Caco-2 (cell line): ENCODE measurements around the gene EBNA1BP2. TPM values are rescaled to one million over a fixed set of nuclear protein-coding genes. Genes with fewer than 3 reads are reported as not detected.
"Not testable (repeated sequence)": the region's sequence is repeated elsewhere in the genome, so short reads cannot be mapped to it uniquely, and the experiment has no call there.

ENCODE experiments used
- BruUV-seq: library from RNA; stranded (reverse); fragments of 400-500 nt; replicated peaks from 2 replicates; lab custom pipeline; 2021; lab: Mats Ljungman, UMichigan
- CTCF ChIA-PET: fragments of 300-600 bp; sonication (Branson Sonifier 250); formaldehyde crosslinking; loops from one replicate; lab custom pipeline; 2022; ENCODE audit warnings: antibody characterized with exemption; lab: Charles Lee
- POLR2A ChIA-PET: fragments of 300-600 bp; sonication (Branson Sonifier 250); formaldehyde crosslinking; loops from one replicate; lab custom pipeline; 2022; ENCODE audit warnings: antibody characterized with exemption; lab: Charles Lee
- DNase-seq, 2 experiments: peaks; one replicate each; pipeline versions ENCODE4 v3.0.0 to v3.0.0-alpha.2; 2020 to 2022
- H3K27me3 ChIP-seq: replicated peaks from 2 replicates; pipeline ENCODE4 v1.6.0; 2011; ENCODE audit warnings: low read length; ENCODE audit not compliant: control insufficient read depth, insufficient read depth
- H3K36me3 ChIP-seq: 2 replicates; pipeline ENCODE4 v1.5.1; 2011; ENCODE audit warnings: low read length; ENCODE audit not compliant: control insufficient read depth, insufficient read depth
- H3K4me1 ChIP-seq: fragments of 250-450 bp; sonication (Bioruptor Pico); 2 replicates; pipeline ENCODE4 v1.5.1; 2020; ENCODE audit warnings: mild to moderate bottlenecking
- H3K4me3 ChIP-seq: 2 replicates; pipeline ENCODE4 v1.5.1; 2011; ENCODE audit warnings: low read depth, mild to moderate bottlenecking, control low read depth, low read length
- H3K9me3 ChIP-seq: fragments of 250-450 bp; sonication (Bioruptor Pico); 2 replicates; pipeline ENCODE4 v1.5.1; 2020; ENCODE audit warnings: mild to moderate bottlenecking, moderate library complexity
- H3K27ac Mint-ChIP-seq: one replicate; pipeline ENCODE4 v1.8.0; 2022; ENCODE audit warnings: mixed read lengths; ENCODE audit not compliant: unreplicated experiment
- H3K27me3 Mint-ChIP-seq: one replicate; pipeline ENCODE4 v1.8.0; 2022; ENCODE audit warnings: mixed read lengths; ENCODE audit not compliant: insufficient read depth, unreplicated experiment
- H3K36me3 Mint-ChIP-seq: one replicate; pipeline ENCODE4 v1.8.0; 2022; ENCODE audit warnings: mild to moderate bottlenecking, mixed read lengths; ENCODE audit not compliant: insufficient read depth, unreplicated experiment
- H3K4me1 Mint-ChIP-seq: one replicate; pipeline ENCODE4 v1.8.0; 2022; ENCODE audit warnings: low read depth, mixed read lengths; ENCODE audit not compliant: unreplicated experiment
- H3K4me3 Mint-ChIP-seq: one replicate; pipeline ENCODE4 v1.8.0; 2022; ENCODE audit warnings: mild to moderate bottlenecking, moderate library complexity, mixed read lengths; ENCODE audit not compliant: unreplicated experiment
- H3K9me3 Mint-ChIP-seq: one replicate; pipeline ENCODE4 v1.8.0; 2022; ENCODE audit warnings: mixed read lengths; ENCODE audit not compliant: unreplicated experiment
- intact Hi-C: fragments of 100-400 bp; cut with micrococcal nuclease; formaldehyde crosslinking; loops from one replicate; pipeline ENCODE4 v1.10.0; 2022; ENCODE audit not compliant: unreplicated experiment
- total RNA-seq: library from RNA; stranded (reverse); gene quantifications from 2 replicates; pipeline ENCODE4 v1.2.3, GENCODE V29; 2022
- TF ChIP-seq, protein P1 (sequence below), 2 experiments: fragments of 200-600 bp in 1 of 2; IDR thresholded peaks; 1 replicate in 1 of 2; 2 replicates in 1 of 2; pipeline versions ENCODE4 v1.5.1 to v1.8.0; 2011 to 2022; ENCODE audit warnings: antibody characterized with exemption in 1 of 2, control low read depth in 1 of 2, inconsistent platforms in 1 of 2, low read depth in 1 of 2, low read length in 1 of 2, mild to moderate bottlenecking in 1 of 2, moderate library complexity in 1 of 2; ENCODE audit not compliant: insufficient read depth in 1 of 2, severe bottlenecking in 1 of 2, unreplicated experiment in 1 of 2

Gene EBNA1BP2
- total RNA-seq, 1 experiment from 2014 or later, result 56.3 TPM

DNA sequence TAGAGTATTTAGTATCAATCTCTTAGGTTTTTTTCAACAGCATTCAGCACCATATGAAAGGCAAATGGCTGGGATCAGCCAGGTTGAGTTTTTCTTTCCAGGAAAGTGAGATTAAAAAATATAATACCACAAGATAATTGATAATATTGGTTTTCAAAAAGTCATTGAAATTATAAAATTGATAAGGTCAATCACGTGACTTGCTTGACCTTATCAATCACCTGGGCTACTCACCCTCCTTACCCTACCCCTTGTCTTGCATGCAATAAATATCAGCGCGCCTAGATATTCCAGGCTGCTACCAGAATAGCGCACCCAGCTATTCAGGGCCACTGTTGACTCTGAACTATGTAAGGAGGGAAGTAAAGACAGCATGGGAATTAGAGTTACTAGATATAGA lies 31.5 kb downstream of the EBNA1BP2 start:
- no peak for DNase-seq
- Mint-ChIP-seq H3K27me3 (no peaks in the 10 kb centered on the region), H3K36me3 (peaks cover 11% of the 10 kb centered on the region), H3K27ac (no peak overlapping the region), H3K4me3 (no peak overlapping the region), H3K9me3 (no peaks in the 10 kb centered on the region), H3K4me1 (peaks cover 7% of the 10 kb centered on the region)
- Histone ChIP-seq H3K4me1 (no peaks in the 10 kb centered on the region), H3K4me3 (no peak overlapping the region), H3K9me3 (no peaks in the 10 kb centered on the region), H3K36me3 (no peaks in the 10 kb centered on the region; the same call in 1 of the 2 replicates), H3K27me3 (no peaks in the 10 kb centered on the region)
- TF ChIP-seq, protein P1, sequence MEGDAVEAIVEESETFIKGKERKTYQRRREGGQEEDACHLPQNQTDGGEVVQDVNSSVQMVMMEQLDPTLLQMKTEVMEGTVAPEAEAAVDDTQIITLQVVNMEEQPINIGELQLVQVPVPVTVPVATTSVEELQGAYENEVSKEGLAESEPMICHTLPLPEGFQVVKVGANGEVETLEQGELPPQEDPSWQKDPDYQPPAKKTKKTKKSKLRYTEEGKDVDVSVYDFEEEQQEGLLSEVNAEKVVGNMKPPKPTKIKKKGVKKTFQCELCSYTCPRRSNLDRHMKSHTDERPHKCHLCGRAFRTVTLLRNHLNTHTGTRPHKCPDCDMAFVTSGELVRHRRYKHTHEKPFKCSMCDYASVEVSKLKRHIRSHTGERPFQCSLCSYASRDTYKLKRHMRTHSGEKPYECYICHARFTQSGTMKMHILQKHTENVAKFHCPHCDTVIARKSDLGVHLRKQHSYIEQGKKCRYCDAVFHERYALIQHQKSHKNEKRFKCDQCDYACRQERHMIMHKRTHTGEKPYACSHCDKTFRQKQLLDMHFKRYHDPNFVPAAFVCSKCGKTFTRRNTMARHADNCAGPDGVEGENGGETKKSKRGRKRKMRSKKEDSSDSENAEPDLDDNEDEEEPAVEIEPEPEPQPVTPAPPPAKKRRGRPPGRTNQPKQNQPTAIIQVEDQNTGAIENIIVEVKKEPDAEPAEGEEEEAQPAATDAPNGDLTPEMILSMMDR (IDR thresholded peaks at IDR 0.05; ENCODE audit: insufficient read depth in 1 of 2, low read depth in 1 of 2, low read length in 1 of 2, severe bottlenecking in 1 of 2, unreplicated experiment in 1 of 2), result no peak
- ChIA-PET CTCF (no interaction called here), POLR2A (no interaction called here)
- intact Hi-C loops, result no loop called here
- BruUV-seq, result no TSS peak

DNA sequence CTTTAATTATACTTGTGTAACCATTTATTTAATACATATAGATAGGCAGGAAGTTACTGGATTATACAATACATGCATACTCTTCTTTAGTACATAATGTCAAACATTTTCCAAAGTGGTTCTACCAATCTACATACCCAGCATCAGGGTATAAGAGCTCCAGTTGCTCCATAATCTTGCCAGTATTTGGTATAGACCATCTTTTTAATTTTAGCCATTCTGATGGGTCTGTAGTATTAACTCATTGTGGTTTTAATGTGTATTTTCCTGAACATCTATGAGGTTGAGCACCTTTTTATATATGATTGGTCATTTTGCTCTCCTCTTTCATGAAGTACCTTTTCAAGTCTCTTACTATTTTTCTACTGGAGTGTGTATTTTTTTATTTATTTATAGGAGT lies 32.1 kb downstream of the EBNA1BP2 start:
- ChIA-PET CTCF (no interaction called here), POLR2A (no interaction called here)
- DNase-seq, result no peak
- Mint-ChIP-seq H3K4me1 (peaks cover 7% of the 10 kb centered on the region), H3K9me3 (no peaks in the 10 kb centered on the region), H3K27ac (no peak overlapping the region), H3K4me3 (no peak overlapping the region), H3K36me3 (peaks cover 8% of the 10 kb centered on the region), H3K27me3 (no peaks in the 10 kb centered on the region)
- H3K27me3 ChIP-seq, result no peaks in the 10 kb centered on the region
- intact Hi-C loops, result no loop called here
- no peak overlapping the region for H3K4me3 ChIP-seq
- H3K36me3 ChIP-seq, result no peaks in the 10 kb centered on the region; the same call in 1 of the 2 replicates
- TF ChIP-seq, protein P1 (IDR thresholded peaks at IDR 0.05; ENCODE audit: insufficient read depth in 1 of 2, low read depth in 1 of 2, low read length in 1 of 2, severe bottlenecking in 1 of 2, unreplicated experiment in 1 of 2), result no peak
- BruUV-seq, result no TSS peak
- H3K4me1 ChIP-seq, result no peaks in the 10 kb centered on the region
- H3K9me3 ChIP-seq, result peaks cover under 1% of the 10 kb centered on the region; the same call in 1 of the 2 replicates

DNA sequence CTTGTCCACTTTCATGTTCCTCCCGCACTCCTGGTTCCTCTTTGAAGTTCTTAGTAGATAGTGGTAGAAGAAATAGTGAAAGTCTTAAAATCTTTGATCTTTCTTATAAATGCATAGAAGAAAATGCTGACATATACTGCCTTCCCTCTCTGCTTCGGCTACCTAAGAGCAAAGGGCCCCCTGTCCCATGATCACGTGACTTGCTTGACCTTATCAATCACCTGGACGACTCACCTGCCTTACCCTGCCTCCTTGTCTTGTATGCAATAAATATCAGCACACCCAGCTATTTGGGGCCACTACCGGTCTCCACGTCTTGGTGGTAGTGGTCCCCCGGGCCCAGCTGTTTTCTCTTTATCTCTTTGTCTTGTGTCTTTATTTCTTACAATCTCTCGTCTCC lies 32.8 kb downstream of the EBNA1BP2 start:
- H3K4me3 Mint-ChIP-seq, CTCF ChIA-PET, H3K4me1 Mint-ChIP-seq, H3K9me3 Mint-ChIP-seq, H3K27me3 ChIP-seq, H3K36me3 ChIP-seq, BruUV-seq, H3K4me3 ChIP-seq, H3K27me3 Mint-ChIP-seq, intact Hi-C loops, H3K4me1 ChIP-seq, DNase-seq, POLR2A ChIA-PET, H3K27ac Mint-ChIP-seq, H3K36me3 Mint-ChIP-seq, H3K9me3 ChIP-seq: not testable (repeated sequence)
